Trophoblast cell (in vitro differentiated cells and primary cell): ENCODE data around the gene CD36.

Experiments
- DNase-seq, 2 donors: peaks; one replicate each; pipeline ENCODE4 v3.0.0-alpha.2; 2016
- H2AFZ ChIP-seq: 2 replicates; pipeline ENCODE4 v1.6.1; 2013; ENCODE audit warnings: low read length, moderate library complexity, mild to moderate bottlenecking; ENCODE audit not compliant: insufficient read depth, poor library complexity
- H2AK5ac ChIP-seq: 2 replicates; pipeline ENCODE4 v1.6.1; 2013; ENCODE audit warnings: mild to moderate bottlenecking, low read length
- H2BK120ac ChIP-seq: 2 replicates; pipeline ENCODE4 v1.6.1; 2013; ENCODE audit warnings: low read length, mild to moderate bottlenecking, moderate library complexity; ENCODE audit not compliant: insufficient read depth, poor library complexity
- H2BK12ac ChIP-seq: 2 replicates; pipeline ENCODE4 v1.6.1; 2013; ENCODE audit warnings: mild to moderate bottlenecking, low read length, moderate library complexity
- H2BK5ac ChIP-seq: 2 replicates; pipeline ENCODE4 v1.6.1; 2013; ENCODE audit warnings: low read length, low read depth, moderate library complexity, mild to moderate bottlenecking; ENCODE audit not compliant: poor library complexity
- H3K14ac ChIP-seq: 2 replicates; pipeline ENCODE4 v1.6.1; 2013; ENCODE audit warnings: mild to moderate bottlenecking, low read length
- H3K18ac ChIP-seq: 2 replicates; pipeline ENCODE4 v1.6.1; 2013; ENCODE audit warnings: mild to moderate bottlenecking, low read length
- H3K23ac ChIP-seq: 2 replicates; pipeline ENCODE4 v1.6.1; 2013; ENCODE audit warnings: low read length
- H3K27ac ChIP-seq: 2 replicates; pipeline ENCODE4 v1.5.1; 2013; ENCODE audit warnings: low read depth, mild to moderate bottlenecking, inconsistent platforms, low read length, moderate library complexity
- H3K27me3 ChIP-seq: 2 replicates; pipeline ENCODE4 v1.6.1; 2013; ENCODE audit warnings: inconsistent platforms, mild to moderate bottlenecking, low read length, moderate library complexity; ENCODE audit not compliant: insufficient read depth
- H3K36me3 ChIP-seq, 2 experiments: 1 replicate in 1 of 2; 2 replicates in 1 of 2; pipeline ENCODE4 v1.6.1; 2013; ENCODE audit warnings: low read length in 2 of 2, mild to moderate bottlenecking in 2 of 2, moderate library complexity in 1 of 2; ENCODE audit not compliant: insufficient read depth in 2 of 2, control insufficient read depth in 1 of 2
- H3K4ac ChIP-seq: 2 replicates; pipeline ENCODE4 v1.6.1; 2013; ENCODE audit warnings: low read depth, mild to moderate bottlenecking, low read length, moderate library complexity
- H3K4me1 ChIP-seq, 2 experiments: 1 replicate in 1 of 2; 2 replicates in 1 of 2; pipeline ENCODE4 v1.6.1; 2013; ENCODE audit warnings: low read length in 2 of 2, mild to moderate bottlenecking in 2 of 2, moderate library complexity in 1 of 2; ENCODE audit not compliant: insufficient read depth in 2 of 2, control insufficient read depth in 1 of 2
- H3K4me2 ChIP-seq: 2 replicates; pipeline ENCODE4 v1.6.1; 2013; ENCODE audit warnings: inconsistent platforms, mild to moderate bottlenecking, low read length, moderate library complexity
- H3K4me3 ChIP-seq: 2 replicates; pipeline ENCODE4 v1.5.1; 2013; ENCODE audit warnings: mild to moderate bottlenecking, low read depth, low read length, inconsistent platforms
- H3K79me1 ChIP-seq: one replicate; pipeline ENCODE4 v1.6.1; 2013; ENCODE audit warnings: low read length
- H3K79me2 ChIP-seq: 2 replicates; pipeline ENCODE4 v1.6.1; 2013; ENCODE audit warnings: low read length, mild to moderate bottlenecking; ENCODE audit not compliant: control insufficient read depth, insufficient read depth, poor library complexity
- H3K9ac ChIP-seq: 2 replicates; pipeline ENCODE4 v1.6.1; 2013; ENCODE audit warnings: mild to moderate bottlenecking, low read length
- H3K9me3 ChIP-seq: 2 replicates; pipeline ENCODE4 v1.6.1; 2013; ENCODE audit warnings: low read depth, mild to moderate bottlenecking, control low read depth, inconsistent platforms, low read length; ENCODE audit not compliant: insufficient read depth
- H4K12ac ChIP-seq: 2 replicates; pipeline ENCODE4 v1.6.1; 2013; ENCODE audit warnings: low read depth, mild to moderate bottlenecking, low read length, moderate library complexity
- H4K8ac ChIP-seq: 2 replicates; pipeline ENCODE4 v1.6.1; 2013; ENCODE audit warnings: low read depth, mild to moderate bottlenecking, low read length, moderate library complexity
- H4K91ac ChIP-seq: one replicate; pipeline ENCODE4 v1.6.1; 2013; ENCODE audit warnings: low read depth, mild to moderate bottlenecking, low read length, moderate library complexity
- WGBS: extraction: QIAGEN DNeasy Blood & Tissue Kit; methylation state at CpG from one replicate; pipeline ENCODE4 v1.1.7; 2013; ENCODE audit warnings: missing lambda C conversion rate; ENCODE audit not compliant: insufficient read length, insufficient coverage; ENCODE audit errors: extremely low coverage; 5-methylcytosine and 5-hydroxymethylcytosine counted together

The CD36 gene

DNA sequence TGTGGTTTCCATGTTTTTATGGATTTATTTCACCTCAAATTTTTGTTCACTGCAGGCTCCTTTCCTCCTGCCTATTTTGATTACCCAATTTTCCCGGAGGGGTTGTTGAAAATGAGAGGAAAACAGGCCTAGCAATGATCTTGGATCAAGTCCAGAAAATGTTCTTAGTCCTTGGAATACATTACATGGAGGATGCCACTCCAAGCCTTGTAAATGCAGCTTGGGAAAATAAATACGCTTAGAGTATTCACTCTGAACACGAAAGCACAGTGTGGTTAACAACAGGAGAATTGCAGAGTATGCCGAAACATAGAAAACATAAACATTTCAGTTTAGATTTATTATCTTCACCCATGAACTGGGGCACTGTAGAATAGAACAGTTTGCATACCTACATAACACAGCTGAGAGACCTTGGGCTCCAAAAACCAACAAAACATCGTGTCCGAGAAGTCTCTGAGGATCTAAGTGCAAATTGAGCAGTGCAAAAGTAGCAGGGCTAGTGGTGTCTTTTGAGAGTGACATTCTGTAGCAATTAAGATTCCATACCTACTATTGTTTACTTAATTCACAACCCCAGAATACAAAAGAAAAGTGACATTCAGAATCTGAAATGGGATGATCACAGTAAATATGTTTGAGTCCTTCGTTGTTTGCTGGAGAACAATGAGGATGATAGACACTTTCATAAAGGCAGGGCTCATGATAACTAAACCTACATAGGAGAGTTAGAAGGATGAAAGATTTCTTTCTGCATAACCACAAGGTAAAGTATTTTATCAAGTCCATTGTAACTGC, 7.6 kb upstream of the CD36 start:
- Histone ChIP-seq H3K4me1 (peaks cover 0 to 2% of the 10 kb centered on the region in 2 experiments), H3K23ac (no peak overlapping the region), H2AFZ (no peak overlapping the region), H3K4me2 (no peak overlapping the region), H4K8ac (no peak overlapping the region), H2AK5ac (no peak overlapping the region), H3K9me3 (no peaks in the 10 kb centered on the region), H4K91ac (no peak overlapping the region), H3K79me1 (peaks cover 2% of the 10 kb centered on the region), H2BK5ac (no peak overlapping the region), H3K27ac (no peak overlapping the region), H3K79me2 (no peaks in the 10 kb centered on the region), H3K27me3 (no peaks in the 10 kb centered on the region), H3K14ac (no peak overlapping the region), H3K9ac (no peak overlapping the region), H3K4ac (no peak overlapping the region), H3K18ac (no peak overlapping the region), H2BK12ac (no peak overlapping the region), H4K12ac (no peak overlapping the region), H2BK120ac (no peak overlapping the region), H3K4me3 (no peak overlapping the region), H3K36me3 (no peaks in the 10 kb centered on the region)
- WGBS, result no CpG with 5 or more reads among the region's 7 CpGs
- peak in 1 of 2 donors; percentile 41 for DNase-seq

DNA sequence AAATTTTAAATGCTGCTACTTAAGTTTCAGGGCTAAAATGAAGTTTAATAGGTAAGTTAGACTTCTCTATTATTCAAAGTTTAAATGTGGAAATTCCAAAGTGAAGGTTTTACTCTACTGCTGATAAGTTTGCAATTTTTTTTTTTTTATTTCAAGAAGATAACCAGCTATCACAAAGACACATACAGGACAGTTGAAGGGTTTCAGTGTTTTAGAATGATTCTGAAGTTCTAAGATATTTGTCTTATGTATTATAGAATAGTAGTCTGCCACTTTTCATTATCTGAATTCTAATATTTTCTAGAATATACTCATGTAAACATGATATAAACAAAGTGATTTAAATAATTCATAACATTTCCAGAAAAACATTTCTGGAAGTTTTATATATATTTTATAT, 7.0 kb upstream of the CD36 start:
- Histone ChIP-seq H3K14ac (no peak overlapping the region), H3K4me3 (no peak overlapping the region), H3K4me1 (peaks cover 0 to 2% of the 10 kb centered on the region in 2 experiments), H3K9ac (no peak overlapping the region), H4K12ac (no peak overlapping the region), H3K27me3 (no peaks in the 10 kb centered on the region), H2AFZ (no peak overlapping the region), H3K4me2 (no peak overlapping the region), H3K23ac (no peak overlapping the region), H3K27ac (no peak overlapping the region), H2BK120ac (no peak overlapping the region), H3K9me3 (no peaks in the 10 kb centered on the region), H3K18ac (no peak overlapping the region), H2AK5ac (no peak overlapping the region), H2BK12ac (no peak overlapping the region), H3K4ac (no peak overlapping the region), H3K36me3 (no peaks in the 10 kb centered on the region), H3K79me2 (no peaks in the 10 kb centered on the region), H4K8ac (no peak overlapping the region), H4K91ac (no peak overlapping the region), H2BK5ac (no peak overlapping the region), H3K79me1 (peaks cover 2% of the 10 kb centered on the region)
- DNase-seq, result no peak

DNA sequence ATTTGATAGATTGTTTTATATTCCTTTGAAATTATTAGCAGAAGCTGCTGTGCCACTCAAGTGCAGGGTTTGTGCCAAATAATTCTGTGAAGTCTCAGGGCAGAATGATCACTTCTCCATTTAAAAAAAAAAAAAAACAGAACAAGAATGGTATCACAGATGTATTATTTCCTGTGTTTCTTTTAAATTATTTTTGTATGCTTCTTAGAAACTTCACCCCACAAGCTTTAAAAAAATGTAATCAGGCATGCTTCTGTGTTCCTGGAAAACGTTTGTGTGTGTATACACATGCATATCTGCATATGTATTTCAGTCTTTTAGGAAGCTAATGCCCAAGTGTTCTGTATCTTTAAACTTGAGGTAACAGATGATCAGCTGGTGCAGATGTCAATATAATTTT, 6.3 kb upstream of the CD36 start:
- no peak overlapping the region for H3K4ac ChIP-seq
- H3K23ac ChIP-seq, result no peak overlapping the region
- no peak overlapping the region for H2AK5ac ChIP-seq
- H3K18ac ChIP-seq, result no peak overlapping the region
- H4K8ac ChIP-seq, result no peak overlapping the region
- no peak overlapping the region for H3K9ac ChIP-seq
- H2BK120ac ChIP-seq, result no peak overlapping the region
- no peaks in the 10 kb centered on the region for H3K27me3 ChIP-seq
- no peak overlapping the region for H4K12ac ChIP-seq
- H3K4me1 ChIP-seq, result peaks cover 0 to 2% of the 10 kb centered on the region in 2 experiments
- H3K36me3 ChIP-seq, result no peaks in the 10 kb centered on the region
- DNase-seq, result no peak
- H3K4me2 ChIP-seq, result no peak overlapping the region
- WGBS, result no CpG with 5 or more reads among the region's 1 CpG
- no peaks in the 10 kb centered on the region for H3K79me2 ChIP-seq
- H3K14ac ChIP-seq, result no peak overlapping the region
- peaks cover 2% of the 10 kb centered on the region for H3K79me1 ChIP-seq
- no peak overlapping the region for H3K27ac ChIP-seq
- H2AFZ ChIP-seq, result no peak overlapping the region
- H3K4me3 ChIP-seq, result no peak overlapping the region
- H2BK12ac ChIP-seq, result no peak overlapping the region
- no peak overlapping the region for H2BK5ac ChIP-seq
- H4K91ac ChIP-seq, result no peak overlapping the region
- no peaks in the 10 kb centered on the region for H3K9me3 ChIP-seq

DNA sequence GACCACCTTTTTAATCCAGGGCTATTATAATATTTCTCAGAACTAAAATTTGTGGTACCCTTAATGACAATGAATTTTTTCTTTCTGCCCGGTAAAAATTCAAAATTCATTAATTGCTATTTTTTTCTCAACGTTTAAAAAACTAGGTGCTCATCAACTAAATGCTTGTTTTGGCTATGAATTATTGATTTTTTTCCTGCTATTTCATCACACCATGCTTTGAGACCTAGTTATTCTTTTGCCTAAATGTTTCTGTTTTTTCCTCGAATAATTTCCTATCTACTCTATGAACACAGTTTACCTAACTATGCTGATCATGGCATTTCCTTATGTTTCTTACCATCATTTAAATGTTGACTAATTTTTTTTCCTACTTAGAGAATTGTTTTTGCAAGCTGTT, 5.6 kb upstream of the CD36 start:
- Histone ChIP-seq H4K12ac (no peak overlapping the region), H3K9me3 (no peaks in the 10 kb centered on the region), H3K79me1 (peaks cover 2% of the 10 kb centered on the region), H2BK12ac (no peak overlapping the region), H3K4ac (no peak overlapping the region), H2AK5ac (no peak overlapping the region), H2AFZ (no peak overlapping the region), H3K23ac (no peak overlapping the region), H3K14ac (no peak overlapping the region), H3K79me2 (no peaks in the 10 kb centered on the region), H3K36me3 (no peaks in the 10 kb centered on the region), H3K9ac (no peak overlapping the region), H3K27ac (no peak overlapping the region), H3K4me1 (peaks cover 0 to 2% of the 10 kb centered on the region in 2 experiments), H3K27me3 (no peaks in the 10 kb centered on the region), H3K4me3 (no peak overlapping the region), H2BK5ac (no peak overlapping the region), H4K91ac (no peak overlapping the region), H3K18ac (no peak overlapping the region), H3K4me2 (no peak overlapping the region), H4K8ac (no peak overlapping the region), H2BK120ac (no peak overlapping the region)
- no peak for DNase-seq
- WGBS, result no CpG with 5 or more reads among the region's 3 CpGs
